WERI-Rb-1 (cell line): ENCODE results near the gene PPP1R12C.

Source experiments
- DNase-seq: peaks from one replicate; pipeline ENCODE4 v3.0.0-alpha.2; 2020
- H3K27ac ChIP-seq: fragments of 250-450 bp; sonication (Bioruptor Pico); 2 replicates; pipeline ENCODE4 v1.5.1; 2020; ENCODE audit warnings: mild to moderate bottlenecking, moderate library complexity
- H3K27me3 ChIP-seq: fragments of 250-450 bp; sonication (Bioruptor Pico); 2 replicates; pipeline ENCODE4 v1.5.1; 2021; ENCODE audit warnings: mild to moderate bottlenecking, low read depth, moderate library complexity; ENCODE audit not compliant: insufficient read depth, severe bottlenecking
- H3K36me3 ChIP-seq: fragments of 250-450 bp; sonication (Bioruptor Pico); 2 replicates; pipeline ENCODE4 v1.5.1; 2020; ENCODE audit warnings: mild to moderate bottlenecking, moderate library complexity
- H3K4me3 ChIP-seq: 2 replicates; pipeline ENCODE4 v1.5.1; 2011; ENCODE audit warnings: low read depth, mild to moderate bottlenecking, control low read depth, low read length
- H3K9me3 ChIP-seq: fragments of 250-450 bp; sonication (Bioruptor Pico); 2 replicates; pipeline ENCODE4 v1.5.1; 2021; ENCODE audit warnings: mild to moderate bottlenecking, moderate library complexity; ENCODE audit not compliant: severe bottlenecking
- CTCF ChIP-seq: IDR thresholded peaks from 2 replicates; pipeline ENCODE4 v1.5.1; 2011; ENCODE audit warnings: low read depth, mild to moderate bottlenecking, control low read depth, inconsistent platforms, low read length

Gene PPP1R12C

DNA sequence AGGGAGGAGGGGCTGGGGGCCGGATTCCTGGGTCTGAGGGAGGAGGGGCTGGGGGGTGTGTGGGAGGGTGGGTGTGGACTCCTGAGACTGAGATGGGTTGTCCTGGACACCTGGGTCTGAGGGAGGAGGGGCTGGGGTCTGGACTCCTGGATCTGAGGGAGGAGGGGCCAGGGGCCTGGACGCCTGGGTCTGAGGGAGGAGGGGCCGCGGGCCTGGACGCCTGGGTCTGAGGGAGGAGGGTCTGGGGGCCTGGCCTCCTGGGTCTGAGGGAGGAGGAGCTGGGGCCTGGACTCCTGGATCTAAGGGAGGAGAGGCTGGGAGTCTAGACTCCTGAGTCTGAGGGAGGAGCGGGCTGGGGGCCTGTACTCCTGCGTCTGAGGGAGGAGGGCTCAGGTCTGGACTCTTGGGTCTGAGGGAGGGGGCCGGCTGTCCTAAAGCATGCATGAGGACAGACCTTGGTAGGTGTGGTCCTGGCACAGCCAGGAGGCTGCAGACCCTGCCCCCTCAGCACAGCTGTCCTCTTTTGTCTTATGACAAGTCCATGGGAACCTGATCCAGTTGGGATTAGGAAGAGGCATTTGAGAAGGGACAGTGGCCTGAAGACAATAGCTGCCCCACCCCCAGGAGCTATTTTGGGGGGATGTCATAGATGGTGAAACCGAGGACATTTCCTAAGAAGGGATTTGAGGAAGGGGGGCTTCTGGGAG is 30.3 kb upstream of the PPP1R12C start:
- H3K4me3 ChIP-seq = no peak overlapping the region
- no peaks in the 10 kb centered on the region for H3K27me3 ChIP-seq
- peak overlapping the region; percentile 24 for H3K27ac ChIP-seq
- H3K36me3 ChIP-seq = peaks cover 4% of the 10 kb centered on the region; the same call in 1 of the 2 replicates
- H3K9me3 ChIP-seq = peaks cover 17% of the 10 kb centered on the region
- peak; percentile 62 for DNase-seq
- no peak for TF ChIP-seq CTCF

- peak; percentile 87 for DNase-seq
- no peak for TF ChIP-seq CTCF
- no peaks in the 10 kb centered on the region for H3K27me3 ChIP-seq
- peak overlapping the region; percentile 61 for H3K27ac ChIP-seq
- peaks cover 10% of the 10 kb centered on the region for H3K9me3 ChIP-seq
- H3K4me3 ChIP-seq = peak overlapping the region; percentile 65
- peaks cover 4% of the 10 kb centered on the region; the same call in 1 of the 2 replicates for H3K36me3 ChIP-seq
Observed at GRCh38 chr19:55146705-55147273, 29.4 kb upstream of the PPP1R12C start.

DNA sequence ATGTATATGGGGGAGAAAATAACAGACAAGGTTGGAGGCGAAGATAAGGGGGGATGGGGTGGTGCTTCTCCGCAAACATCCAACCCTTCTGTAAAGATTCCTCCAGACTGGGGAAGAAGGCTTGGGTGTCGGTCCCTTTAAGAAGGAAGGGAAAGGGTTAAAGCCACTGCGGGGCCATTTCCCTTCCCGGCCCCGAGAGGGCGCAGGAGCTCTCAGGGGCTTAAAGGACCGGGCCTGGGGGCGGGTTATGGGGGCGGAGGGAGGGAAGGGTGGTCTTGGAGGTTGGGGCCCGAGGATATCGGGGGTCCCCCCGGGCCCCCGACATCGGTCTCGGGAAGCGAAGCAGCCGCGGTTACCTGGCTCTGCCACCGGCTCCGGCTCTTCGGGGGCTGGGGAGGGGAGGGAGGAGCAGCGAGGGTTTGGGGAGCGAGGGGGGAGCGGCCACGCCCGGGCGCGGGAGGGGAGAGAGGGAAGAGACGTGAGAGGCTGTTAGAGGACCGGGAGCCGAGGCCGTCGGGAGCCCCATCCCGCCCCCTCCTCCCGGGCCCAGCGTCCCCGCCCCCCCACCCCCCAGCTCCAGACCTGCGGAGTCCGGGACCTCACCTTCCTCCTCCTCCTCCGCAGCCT is 28.8 kb upstream of the PPP1R12C start:
- Histone ChIP-seq H3K27me3 (no peaks in the 10 kb centered on the region), H3K4me3 (peak overlapping the region; percentile 65), H3K27ac (peak overlapping the region; percentile 61; the same call in 1 of the 2 replicates), H3K9me3 (peaks cover 4% of the 10 kb centered on the region), H3K36me3 (peaks cover 4% of the 10 kb centered on the region; the same call in 1 of the 2 replicates)
- DNase-seq = peak; percentile 68
- TF ChIP-seq CTCF = peak; percentile 55

GRCh38 chr19:55145232-55145631 is 27.8 kb upstream of the PPP1R12C start:
- no peak overlapping the region for H3K4me3 ChIP-seq
- peaks cover 2% of the 10 kb centered on the region for H3K9me3 ChIP-seq
- peaks cover 13% of the 10 kb centered on the region for H3K36me3 ChIP-seq
- no peak overlapping the region for H3K27ac ChIP-seq
- H3K27me3 ChIP-seq = no peaks in the 10 kb centered on the region
- no peak for TF ChIP-seq CTCF
- no peak for DNase-seq

DNA sequence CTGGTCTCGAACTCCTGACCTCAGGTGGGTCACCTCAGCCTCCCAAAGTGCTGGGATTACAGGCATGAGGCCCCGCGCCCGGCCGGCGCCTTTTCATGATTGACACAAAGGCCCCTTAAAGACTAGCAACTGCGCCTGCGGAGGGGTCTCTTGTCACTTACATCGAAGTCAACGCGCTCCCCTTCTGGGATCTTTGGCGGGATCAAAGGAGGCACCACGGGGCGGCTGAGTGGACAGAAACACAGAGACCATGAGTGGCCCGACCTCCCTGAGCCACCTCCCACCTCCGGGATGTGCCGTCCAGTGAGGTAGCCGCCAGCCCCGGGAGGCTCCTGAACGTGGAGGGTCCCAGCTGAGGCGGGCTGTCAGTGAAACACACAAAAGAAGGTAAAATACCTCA is 24.3 kb upstream of the PPP1R12C start:
- no peak for TF ChIP-seq CTCF
- Histone ChIP-seq H3K36me3 (peaks cover 14% of the 10 kb centered on the region), H3K27ac (peak overlapping the region; percentile 69), H3K4me3 (no peak overlapping the region), H3K9me3 (peaks cover 2% of the 10 kb centered on the region), H3K27me3 (no peaks in the 10 kb centered on the region)
- DNase-seq = no peak
